AG09319 (cell line): Measurements from ENCODE around the gene MYL10.

ENCODE experiments used
- DNase-seq: peaks from one replicate; pipeline ENCODE4 v3.0.0-alpha.2; 2010; ENCODE audit warnings: low read depth; ENCODE audit errors: extremely low read depth
- CTCF ChIP-seq: IDR thresholded peaks from 2 replicates; pipeline ENCODE4 v1.5.1; 2011; ENCODE audit warnings: low read depth, mild to moderate bottlenecking, inconsistent platforms, low read length, moderate library complexity

Gene MYL10

DNA sequence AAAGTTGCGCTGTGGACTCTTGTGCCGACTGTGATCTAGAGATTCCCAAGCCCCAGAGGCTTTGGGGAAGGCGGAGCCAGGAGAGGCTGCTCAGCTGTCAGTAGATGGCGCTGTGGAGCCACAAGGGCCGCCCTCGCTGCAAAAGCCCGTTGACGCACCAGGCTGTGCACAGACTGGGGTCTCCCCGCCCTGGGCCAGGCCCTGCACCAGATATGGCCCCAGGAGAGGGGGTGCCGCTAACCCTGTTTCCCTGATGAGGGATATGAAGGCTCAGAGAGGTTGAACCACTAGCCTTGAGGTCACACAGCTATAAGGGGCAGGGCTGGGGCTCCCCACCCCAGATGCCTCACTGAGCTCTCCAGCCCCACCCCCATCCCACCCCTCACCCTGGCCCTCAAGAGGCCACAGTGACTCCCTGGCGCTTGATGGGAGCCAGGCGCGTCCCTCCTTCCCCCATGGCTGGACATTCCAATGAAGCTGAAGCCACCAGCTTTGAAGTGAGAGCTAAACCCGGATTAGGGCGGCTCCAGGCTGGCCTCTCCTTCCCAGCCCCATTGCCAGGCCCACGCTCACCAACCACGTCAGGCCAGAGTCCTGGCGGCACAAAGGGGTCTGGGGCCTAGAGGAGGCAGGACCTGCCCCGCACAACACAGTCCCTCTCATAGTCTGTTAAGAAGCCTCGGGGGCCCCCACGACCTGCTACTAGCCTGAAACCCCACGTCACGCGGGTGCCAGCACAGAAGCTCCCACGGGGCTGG, 26.4 kb downstream of the MYL10 start:
- peak; percentile 16 for DNase-seq
- TF ChIP-seq CTCF: peak; percentile 92

DNA sequence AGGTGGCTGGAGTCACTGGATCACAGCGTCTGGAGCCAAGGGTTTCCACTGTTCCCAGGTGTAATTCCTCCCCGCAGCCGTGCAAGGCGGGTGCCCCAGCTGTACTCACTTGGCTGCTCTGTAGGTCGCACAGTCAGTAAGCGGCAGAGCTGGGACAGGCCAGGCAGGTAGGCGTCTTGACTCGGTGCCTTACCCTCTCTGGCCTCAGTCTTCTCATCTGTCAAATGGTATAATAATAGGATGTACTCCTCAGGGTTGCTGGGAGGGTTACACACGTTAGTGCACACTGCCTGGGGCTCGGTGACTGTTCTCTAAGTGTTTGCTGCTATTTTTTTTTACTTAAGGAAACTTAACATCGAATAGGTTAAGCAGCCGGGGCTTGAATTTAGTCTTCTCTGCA, 27.0 kb downstream of the MYL10 start:
- no peak for TF ChIP-seq CTCF
- no peak for DNase-seq

DNA sequence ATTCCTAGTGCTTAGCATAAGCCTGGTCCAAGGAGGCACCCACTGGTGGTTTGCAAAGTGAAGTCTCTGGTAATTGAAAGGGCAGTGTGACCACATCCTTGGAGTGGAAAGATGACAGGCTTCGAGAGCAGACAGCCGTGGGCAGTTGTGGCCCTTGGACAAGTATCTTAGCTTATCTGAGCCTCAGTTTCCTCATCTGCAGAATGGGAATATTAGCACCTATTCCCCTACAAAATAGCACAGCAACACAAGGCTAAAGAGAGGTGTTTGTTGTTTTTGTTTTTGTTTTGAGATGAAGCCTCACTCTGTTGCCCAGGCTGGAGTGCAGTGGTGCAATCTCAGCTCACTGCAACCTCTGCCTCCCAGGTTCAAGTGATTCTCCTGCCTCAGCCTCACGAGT, 29.3 kb downstream of the MYL10 start:
- no peak for DNase-seq

DNA sequence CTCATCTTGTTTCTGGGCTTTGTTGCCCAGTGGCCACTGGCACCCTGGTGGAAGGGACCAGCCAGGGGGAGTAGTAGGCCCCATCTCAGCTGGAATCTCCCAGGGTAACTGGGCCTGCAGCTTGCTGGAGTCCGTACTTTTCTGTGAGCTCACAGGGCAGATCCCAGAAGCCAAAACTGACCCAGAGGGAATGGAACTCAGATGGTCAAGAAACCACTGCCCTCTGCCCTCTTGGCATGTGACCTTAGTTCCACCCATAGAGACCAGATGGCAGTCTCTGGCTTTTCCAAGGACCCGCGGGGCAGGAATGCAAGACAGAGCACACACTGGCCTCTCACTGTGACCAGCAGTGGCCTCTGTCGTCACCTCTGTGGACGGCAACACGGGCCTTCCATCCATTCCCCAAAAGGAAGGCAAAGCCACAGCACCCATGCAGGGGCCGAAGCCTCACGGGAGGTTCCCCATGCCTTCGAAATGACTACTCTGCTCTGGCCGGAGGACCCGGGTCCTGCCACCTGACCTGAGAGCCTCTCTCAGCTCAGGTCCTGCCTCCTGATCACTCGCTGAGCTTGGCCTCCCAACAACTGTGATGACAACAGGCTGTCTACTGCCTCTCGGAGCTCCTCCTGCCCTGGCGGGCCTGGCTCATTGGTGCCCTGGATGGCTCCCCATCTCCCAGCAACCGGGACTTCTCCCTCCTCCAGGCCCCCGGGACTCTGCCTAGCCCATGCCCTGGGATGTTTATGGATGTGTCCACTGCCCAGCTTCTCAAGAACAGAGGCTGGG, 29.9 kb downstream of the MYL10 start:
- no peak for TF ChIP-seq CTCF
- no peak for DNase-seq

More for the DNA sequence above, 29.3 kb downstream of the MYL10 start:
- no peak for TF ChIP-seq CTCF

DNA sequence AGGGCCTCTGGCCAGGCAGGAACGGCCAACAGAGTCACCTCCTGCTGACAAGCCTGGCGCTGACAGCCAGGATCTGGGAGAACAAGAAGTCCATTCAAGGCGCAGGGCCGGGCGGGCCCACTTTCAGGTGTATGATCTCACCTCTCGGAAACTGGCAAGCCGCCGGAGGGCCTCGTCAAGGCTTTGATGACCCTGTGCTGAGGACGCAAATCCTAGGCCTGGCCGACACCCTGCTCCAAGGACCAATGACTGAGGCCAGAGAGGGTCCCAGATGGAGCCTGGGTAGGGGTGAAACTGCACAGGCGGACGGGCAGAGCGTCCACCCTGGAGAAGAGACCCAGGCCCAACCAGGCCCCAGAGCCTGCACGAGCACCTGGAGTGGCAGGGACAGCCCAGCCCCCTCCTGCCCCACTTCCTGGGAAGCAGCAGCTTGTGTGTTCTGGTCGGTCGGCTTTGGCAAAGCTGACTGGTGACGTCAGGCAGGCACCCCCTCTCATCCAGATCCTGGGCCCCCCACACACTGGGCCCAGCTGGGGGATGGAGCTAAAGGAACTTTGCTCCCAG, 30.6 kb downstream of the MYL10 start:
- no peak for TF ChIP-seq CTCF
- no peak for DNase-seq

DNA sequence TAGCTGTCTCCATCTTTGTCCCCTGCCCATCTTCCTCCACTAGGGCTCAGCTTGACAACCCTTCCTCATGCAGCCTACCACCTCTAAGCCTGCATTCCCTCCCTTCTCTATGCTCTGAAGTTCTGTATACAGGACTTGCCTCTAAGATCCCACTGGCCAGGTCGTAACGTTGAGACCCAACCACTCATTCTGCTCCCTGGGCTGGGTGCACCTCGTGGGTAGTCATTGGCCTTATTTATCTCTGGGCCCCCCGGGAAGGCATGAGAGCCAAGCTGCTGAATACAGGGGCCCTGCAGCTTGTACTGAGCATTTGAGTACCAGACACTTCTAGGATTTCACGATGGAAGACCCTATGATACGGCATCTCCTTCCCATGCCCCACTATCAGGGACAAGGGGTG, 31.2 kb downstream of the MYL10 start:
- TF ChIP-seq CTCF: no peak
- no peak for DNase-seq

- DNase-seq: no peak
Measured at GRCh38 chr7:101596898-101597297, 32.2 kb downstream of the MYL10 start.

More at GRCh38 chr7:101596898-101597297, 32.2 kb downstream of the MYL10 start:
- no peak for TF ChIP-seq CTCF
